ENCODE results near the gene STARD9. TPM values are rescaled to one million over a fixed set of nuclear protein-coding genes. Genes with fewer than 3 reads are reported as not detected.
"Not testable (repeated sequence)": the region's sequence is repeated elsewhere in the genome, so short reads cannot be mapped to it uniquely, and the experiment has no call there.

STARD9 gene
- total RNA-seq, 2 donors from 2014 or later: 6.5 to 7.4 TPM

GRCh38 chr15:42672444-42672843, 97.0 kb downstream of the STARD9 start:
- DNase-seq (ENCODE audit: low spot score in 2 of 2) (no peak), ATAC-seq (no peak)
- H3K27ac Mint-ChIP-seq: peak overlapping the region in 1 of 2 donors; percentile 66
- H3K36me3 Mint-ChIP-seq: no peaks in the 10 kb centered on the region
- no peaks in the 10 kb centered on the region for H3K9me3 Mint-ChIP-seq

DNA sequence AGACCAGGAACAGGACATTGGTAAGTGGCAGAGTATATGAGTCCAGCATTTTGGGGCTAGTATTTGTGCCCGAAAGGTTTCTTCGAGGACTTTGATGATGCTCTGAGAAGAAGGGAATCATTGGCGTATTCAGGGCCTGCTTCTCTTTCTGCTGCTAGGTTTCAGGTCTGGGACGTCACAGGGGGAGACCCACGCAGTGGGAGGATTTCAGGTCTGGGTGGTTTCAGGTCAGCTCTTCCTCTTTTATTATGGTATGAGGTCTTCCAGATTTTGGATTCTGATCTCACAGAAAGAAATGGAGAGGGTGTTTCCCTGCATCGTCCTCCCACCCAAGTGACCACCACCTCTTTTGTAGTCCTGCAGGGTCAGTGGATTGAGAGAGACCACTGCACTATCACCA, 99.1 kb downstream of the STARD9 start:
- Mint-ChIP-seq H3K27ac (no peak overlapping the region), H3K36me3 (no peaks in the 10 kb centered on the region), H3K9me3 (no peaks in the 10 kb centered on the region)
- DNase-seq (ENCODE audit: low spot score in 2 of 2) (no peak), ATAC-seq (no peak)

DNA sequence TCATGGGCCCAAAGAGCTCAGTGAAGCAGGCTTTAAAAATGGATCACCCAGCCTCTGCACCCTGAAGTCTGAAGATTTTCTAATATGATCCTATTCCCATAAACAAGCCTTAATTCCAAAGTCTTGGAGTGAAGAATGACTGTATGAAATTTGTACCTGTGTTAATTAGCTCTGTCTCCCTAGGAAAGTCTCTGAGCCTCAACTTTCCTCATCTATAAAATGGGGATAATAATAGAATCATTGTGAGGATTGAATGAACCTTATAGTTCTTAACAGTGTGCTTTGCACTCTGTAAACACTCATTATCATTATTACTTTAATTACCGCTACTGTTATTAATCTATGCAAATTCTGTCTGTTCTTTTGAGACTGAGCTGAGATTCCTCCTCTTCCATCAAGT, 99.6 kb downstream of the STARD9 start:
- ATAC-seq (no peak), DNase-seq (ENCODE audit: low spot score in 2 of 2) (no peak)
- Mint-ChIP-seq H3K27ac (no peak overlapping the region), H3K36me3 (no peaks in the 10 kb centered on the region), H3K9me3 (no peaks in the 10 kb centered on the region)

DNA sequence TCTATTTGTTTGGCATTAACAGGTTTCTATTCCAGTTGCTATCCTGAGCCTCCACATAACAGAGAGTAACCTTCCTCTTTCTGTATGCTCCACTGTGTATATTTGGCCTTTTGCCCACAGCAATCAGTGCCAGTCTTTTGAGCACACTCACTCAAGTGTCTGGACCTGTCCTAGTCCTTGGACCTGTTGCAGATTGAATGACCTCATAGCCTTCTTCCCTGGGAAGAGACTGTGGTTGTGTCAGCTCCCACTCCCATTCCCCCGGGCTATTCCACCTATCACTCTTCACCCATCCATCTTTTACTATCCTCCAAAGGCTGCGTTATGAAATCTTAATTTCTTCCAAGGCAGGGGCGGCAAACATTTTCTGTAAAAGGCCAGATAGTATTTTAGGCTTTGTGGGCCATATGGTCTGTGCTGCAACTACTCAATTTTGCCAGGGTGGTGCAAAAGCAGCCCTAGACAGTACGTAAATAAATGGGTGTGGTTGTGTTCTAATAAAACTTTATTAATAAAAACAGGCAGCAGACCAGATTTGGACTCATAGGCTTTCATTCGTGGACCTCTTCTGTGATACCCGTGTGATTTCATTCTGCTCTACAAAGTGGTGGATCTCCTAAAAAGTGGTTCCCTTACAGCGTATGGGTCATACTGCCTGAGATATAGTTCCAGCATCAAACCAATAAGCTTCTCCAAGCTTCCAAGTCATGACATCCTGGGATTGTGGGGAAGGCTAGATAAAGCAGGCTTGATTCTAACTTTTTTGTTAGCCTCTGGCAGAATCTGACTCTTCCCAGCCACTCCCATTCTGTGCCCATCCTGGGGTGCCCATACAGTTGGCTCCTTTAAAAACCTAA, 104.1 kb downstream of the STARD9 start:
- peaks cover 0 to 5% of the 10 kb centered on the region in 2 donors for H3K36me3 Mint-ChIP-seq
- no peak for DNase-seq (ENCODE audit: low spot score in 2 of 2)
- ATAC-seq: peak in 1 of 2 donors; percentile 4
- H3K9me3 Mint-ChIP-seq: no peaks in the 10 kb centered on the region
- H3K27ac Mint-ChIP-seq: no peak overlapping the region

GRCh38 chr15:42680142-42680482, 104.7 kb downstream of the STARD9 start:
- not testable (repeated sequence) for H3K27ac Mint-ChIP-seq, H3K36me3 Mint-ChIP-seq, H3K9me3 Mint-ChIP-seq
- DNase-seq (ENCODE audit: low spot score in 2 of 2) (peak; percentile 54 to 69), ATAC-seq (peak; percentile 99)

DNA sequence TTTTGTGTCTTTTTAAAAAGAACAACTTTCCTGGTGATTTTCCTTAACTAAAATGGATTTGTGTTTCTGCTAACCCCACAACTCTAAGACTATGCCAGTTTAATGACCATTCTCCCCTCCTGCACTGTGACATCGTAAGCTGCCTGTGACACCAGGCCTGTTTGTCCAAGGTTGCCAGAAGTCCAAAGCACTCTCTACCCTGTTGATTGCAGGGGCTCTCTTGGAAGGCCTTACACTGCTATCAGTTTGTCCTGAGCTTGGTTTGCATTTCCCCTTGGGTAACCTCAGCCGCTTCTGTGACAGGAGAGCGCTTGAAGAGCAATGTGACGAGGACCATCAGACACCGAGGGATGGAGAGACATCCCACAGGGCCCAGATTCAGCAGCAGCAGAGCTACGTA, 105.7 kb downstream of the STARD9 start:
- Mint-ChIP-seq H3K36me3 (peaks cover 0 to 5% of the 10 kb centered on the region in 2 donors), H3K9me3 (no peaks in the 10 kb centered on the region), H3K27ac (no peak overlapping the region)
- ATAC-seq (no peak), DNase-seq (ENCODE audit: low spot score in 2 of 2) (no peak)

DNA sequence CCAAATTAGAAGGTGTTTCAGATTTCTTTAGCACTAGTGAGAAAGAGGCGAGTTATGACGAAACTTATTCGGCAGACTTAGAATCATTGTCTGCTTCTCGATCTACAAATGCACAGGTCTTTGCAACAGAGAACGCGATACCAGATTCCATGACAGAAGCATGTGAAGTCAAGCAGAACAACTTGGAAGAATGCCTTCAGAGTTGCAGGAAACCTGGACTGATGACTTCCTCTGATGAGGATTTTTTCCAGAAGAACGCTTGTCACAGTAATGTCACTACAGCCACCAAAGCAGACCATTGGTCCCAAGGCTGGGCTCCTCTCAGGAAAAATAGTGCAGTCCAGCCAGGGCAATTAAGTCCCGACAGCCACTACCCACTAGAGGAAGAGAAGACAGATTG, 110.9 kb downstream of the STARD9 start:
- no peak for ATAC-seq
- Mint-ChIP-seq H3K9me3 (no peaks in the 10 kb centered on the region), H3K27ac (no peak overlapping the region), H3K36me3 (peaks cover 0 to 5% of the 10 kb centered on the region in 2 donors)
- DNase-seq (ENCODE audit: low spot score in 2 of 2): no peak

GRCh38 chr15:42687740-42688139, 112.3 kb downstream of the STARD9 start:
- DNase-seq (ENCODE audit: low spot score in 2 of 2): no peak
- no peak overlapping the region for H3K27ac Mint-ChIP-seq

GRCh38 chr15:42688301-42688700, 112.9 kb downstream of the STARD9 start:
- ATAC-seq (no peak), DNase-seq (ENCODE audit: low spot score in 2 of 2) (no peak)
- Mint-ChIP-seq H3K9me3 (no peaks in the 10 kb centered on the region), H3K36me3 (no peaks in the 10 kb centered on the region), H3K27ac (no peak overlapping the region)

More at GRCh38 chr15:42687740-42688139, 112.3 kb downstream of the STARD9 start:
- Mint-ChIP-seq H3K36me3 (no peaks in the 10 kb centered on the region), H3K9me3 (no peaks in the 10 kb centered on the region)
- no peak for ATAC-seq

GRCh38 chr15:42691308-42691707, 115.9 kb downstream of the STARD9 start:
- no peaks in the 10 kb centered on the region for H3K36me3 Mint-ChIP-seq
- peak overlapping the region; percentile 25 to 38 for H3K27ac Mint-ChIP-seq
- DNase-seq (ENCODE audit: low spot score in 2 of 2): no peak
- peak; percentile 63 to 77 for ATAC-seq
- no peaks in the 10 kb centered on the region for H3K9me3 Mint-ChIP-seq

- H3K36me3 Mint-ChIP-seq: no peaks in the 10 kb centered on the region
- DNase-seq (ENCODE audit: low spot score in 2 of 2) (no peak), ATAC-seq (no peak)
- H3K9me3 Mint-ChIP-seq: no peaks in the 10 kb centered on the region
- peak overlapping the region in 1 of 2 donors; percentile 25 for H3K27ac Mint-ChIP-seq
Measured at GRCh38 chr15:42691770-42692169, 116.4 kb downstream of the STARD9 start.

DNA sequence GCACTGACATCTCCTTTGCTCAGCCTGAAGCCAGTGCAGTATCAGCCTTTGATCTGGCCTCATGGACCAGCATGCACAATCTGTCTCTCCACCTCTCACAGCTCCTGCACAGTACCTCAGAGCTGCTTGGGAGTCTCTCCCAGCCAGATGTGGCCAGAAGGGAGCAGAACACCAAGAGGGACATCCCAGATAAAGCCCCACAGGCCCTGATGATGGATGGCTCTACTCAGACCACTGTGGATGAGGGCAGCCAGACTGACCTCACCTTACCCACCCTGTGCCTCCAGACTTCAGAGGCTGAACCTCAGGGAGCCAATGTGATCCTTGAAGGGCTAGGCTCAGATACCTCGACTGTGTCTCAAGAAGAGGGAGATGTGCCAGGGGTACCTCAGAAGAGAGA, 117.1 kb downstream of the STARD9 start:
- DNase-seq (ENCODE audit: low spot score in 2 of 2) (no peak), ATAC-seq (no peak)
- H3K9me3 Mint-ChIP-seq: no peaks in the 10 kb centered on the region
- H3K27ac Mint-ChIP-seq: peak overlapping the region in 1 of 2 donors; percentile 26
- H3K36me3 Mint-ChIP-seq: no peaks in the 10 kb centered on the region

DNA sequence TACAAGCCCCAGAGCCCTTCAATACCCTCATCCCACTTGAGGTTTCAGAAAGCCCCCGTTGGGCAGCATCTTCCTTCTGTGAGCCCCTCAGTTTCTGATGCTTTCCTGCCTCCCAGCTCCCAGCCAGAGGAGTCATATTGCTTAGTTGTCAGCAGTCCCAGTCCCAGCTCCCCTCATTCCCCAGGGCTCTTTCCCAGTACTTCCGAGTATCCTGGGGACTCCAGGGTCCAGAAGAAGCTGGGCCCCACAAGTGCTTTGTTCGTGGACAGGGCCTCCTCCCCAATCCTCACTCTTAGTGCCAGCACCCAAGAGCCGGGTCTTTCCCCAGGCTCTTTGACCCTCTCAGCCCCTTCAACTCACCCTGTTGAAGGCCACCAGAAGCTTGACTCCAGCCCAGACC, 117.6 kb downstream of the STARD9 start:
- DNase-seq (ENCODE audit: low spot score in 2 of 2) (no peak), ATAC-seq (no peak)
- Mint-ChIP-seq H3K36me3 (no peaks in the 10 kb centered on the region), H3K9me3 (no peaks in the 10 kb centered on the region), H3K27ac (peak overlapping the region in 1 of 2 donors; percentile 26)

DNA sequence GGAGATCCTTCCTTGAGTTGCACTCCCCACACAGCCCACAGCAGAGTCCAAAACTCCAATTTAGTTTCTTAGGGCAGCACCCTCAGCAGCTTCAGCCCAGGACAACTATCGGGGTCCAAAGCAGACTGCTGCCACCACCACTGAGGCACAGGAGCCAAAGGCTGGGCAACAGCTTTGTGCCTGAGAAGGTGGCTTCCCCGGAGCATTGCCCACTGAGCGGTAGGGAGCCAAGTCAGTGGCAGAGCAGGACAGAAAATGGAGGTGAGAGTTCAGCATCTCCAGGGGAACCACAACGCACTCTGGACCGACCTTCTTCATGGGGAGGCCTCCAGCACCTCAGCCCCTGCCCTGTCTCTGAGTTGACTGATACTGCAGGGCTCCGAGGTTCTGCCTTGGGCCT, 118.1 kb downstream of the STARD9 start:
- Mint-ChIP-seq H3K27ac (peak overlapping the region in 1 of 2 donors; percentile 26), H3K36me3 (no peaks in the 10 kb centered on the region), H3K9me3 (no peaks in the 10 kb centered on the region)
- DNase-seq (ENCODE audit: low spot score in 2 of 2): no peak
- no peak for ATAC-seq

DNA sequence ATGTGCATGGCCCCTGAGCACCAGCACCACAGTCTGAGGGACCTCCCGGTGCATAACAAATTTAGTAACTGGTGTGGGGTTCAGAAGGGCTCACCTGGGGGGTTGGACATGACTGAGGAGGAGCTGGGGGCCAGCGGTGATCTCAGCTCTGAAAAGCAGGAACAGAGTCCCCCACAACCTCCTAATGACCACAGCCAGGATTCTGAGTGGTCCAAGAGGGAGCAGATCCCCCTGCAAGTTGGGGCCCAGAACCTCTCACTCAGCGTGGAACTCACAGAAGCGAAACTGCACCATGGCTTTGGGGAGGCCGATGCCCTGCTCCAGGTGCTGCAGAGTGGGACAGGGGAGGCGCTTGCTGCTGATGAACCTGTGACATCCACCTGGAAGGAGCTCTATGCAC, 118.5 kb downstream of the STARD9 start:
- Mint-ChIP-seq H3K9me3 (no peaks in the 10 kb centered on the region), H3K27ac (peak overlapping the region in 1 of 2 donors; percentile 26), H3K36me3 (no peaks in the 10 kb centered on the region)
- no peak for DNase-seq (ENCODE audit: low spot score in 2 of 2)
- no peak for ATAC-seq

GRCh38 chr15:42694398-42694797, 119.0 kb downstream of the STARD9 start:
- Mint-ChIP-seq H3K27ac (no peak overlapping the region), H3K36me3 (no peaks in the 10 kb centered on the region), H3K9me3 (no peaks in the 10 kb centered on the region)
- ATAC-seq (no peak), DNase-seq (ENCODE audit: low spot score in 2 of 2) (no peak)

GRCh38 chr15:42695527-42696071, 120.2 kb downstream of the STARD9 start:
- no peaks in the 10 kb centered on the region for H3K36me3 Mint-ChIP-seq
- no peak for ATAC-seq
- no peak for DNase-seq (ENCODE audit: low spot score in 2 of 2)
- no peaks in the 10 kb centered on the region for H3K9me3 Mint-ChIP-seq
- H3K27ac Mint-ChIP-seq: peak overlapping the region; percentile 4

- H3K36me3 Mint-ChIP-seq: no peaks in the 10 kb centered on the region
- peak overlapping the region in 1 of 2 donors; percentile 1 for H3K27ac Mint-ChIP-seq
- ATAC-seq (no peak), DNase-seq (ENCODE audit: low spot score in 2 of 2) (no peak)
- no peaks in the 10 kb centered on the region for H3K9me3 Mint-ChIP-seq
Measured at GRCh38 chr15:42696626-42697025, 121.2 kb downstream of the STARD9 start.

Data from activated naive CD4-positive, alpha-beta T cell treated with anti-CD3 and anti-CD28 coated beads, Interleukin-2, amount 50 U/mL, for 72 hours (primary cell).